GM12801 (cell line): ENCODE data around the gene ELF5.

Source experiments
- TF ChIP-seq, protein P1 (sequence below): IDR thresholded peaks from one replicate; pipeline ENCODE4 v1.5.1; 2011; ENCODE audit warnings: control low read depth; ENCODE audit not compliant: insufficient read length; ENCODE audit errors: extremely low read depth

The ELF5 gene

DNA sequence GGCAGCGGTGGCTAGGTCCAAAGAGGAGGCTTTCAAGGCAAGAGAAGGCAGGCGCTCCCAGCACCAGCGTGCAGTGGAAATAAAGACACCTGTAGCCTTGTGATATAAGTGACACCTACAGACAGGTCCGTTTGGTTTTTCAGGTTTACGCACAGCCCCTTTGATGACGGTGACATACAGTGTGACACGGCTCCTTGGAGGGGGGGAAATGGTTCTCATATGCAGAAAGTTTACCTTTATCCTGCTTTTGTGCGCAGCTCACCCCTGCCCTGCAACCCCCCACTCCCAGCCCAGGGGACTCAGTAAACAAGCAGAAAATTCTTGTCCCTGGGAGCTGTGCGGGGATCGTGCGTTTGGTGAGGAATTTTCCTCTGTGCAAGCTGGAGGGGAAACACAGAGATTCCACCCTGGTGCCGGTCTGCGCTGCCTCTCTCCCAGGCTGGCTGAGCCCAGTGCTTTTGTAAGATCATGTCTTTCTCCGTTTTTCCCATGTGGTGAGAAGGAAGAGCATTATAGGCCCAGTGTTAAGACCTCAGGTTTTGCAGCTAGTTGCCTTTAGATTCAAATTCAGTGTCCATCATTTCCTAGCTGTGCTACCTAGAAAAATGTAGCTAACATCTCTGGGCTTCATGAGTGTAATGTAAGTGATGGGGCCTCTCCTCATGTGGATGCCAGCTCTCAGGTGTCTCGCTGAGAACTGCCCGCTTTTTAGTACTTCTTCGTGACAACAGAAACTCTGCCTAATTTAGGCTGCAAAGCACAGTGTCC is at the start of gene ELF5:
TSS of gene ELF5 (minus strand) at position 113 of the 768 bp plus-strand sequence. CDS start 8,045 bp downstream, outside the sequence.
- TF ChIP-seq, protein P1, sequence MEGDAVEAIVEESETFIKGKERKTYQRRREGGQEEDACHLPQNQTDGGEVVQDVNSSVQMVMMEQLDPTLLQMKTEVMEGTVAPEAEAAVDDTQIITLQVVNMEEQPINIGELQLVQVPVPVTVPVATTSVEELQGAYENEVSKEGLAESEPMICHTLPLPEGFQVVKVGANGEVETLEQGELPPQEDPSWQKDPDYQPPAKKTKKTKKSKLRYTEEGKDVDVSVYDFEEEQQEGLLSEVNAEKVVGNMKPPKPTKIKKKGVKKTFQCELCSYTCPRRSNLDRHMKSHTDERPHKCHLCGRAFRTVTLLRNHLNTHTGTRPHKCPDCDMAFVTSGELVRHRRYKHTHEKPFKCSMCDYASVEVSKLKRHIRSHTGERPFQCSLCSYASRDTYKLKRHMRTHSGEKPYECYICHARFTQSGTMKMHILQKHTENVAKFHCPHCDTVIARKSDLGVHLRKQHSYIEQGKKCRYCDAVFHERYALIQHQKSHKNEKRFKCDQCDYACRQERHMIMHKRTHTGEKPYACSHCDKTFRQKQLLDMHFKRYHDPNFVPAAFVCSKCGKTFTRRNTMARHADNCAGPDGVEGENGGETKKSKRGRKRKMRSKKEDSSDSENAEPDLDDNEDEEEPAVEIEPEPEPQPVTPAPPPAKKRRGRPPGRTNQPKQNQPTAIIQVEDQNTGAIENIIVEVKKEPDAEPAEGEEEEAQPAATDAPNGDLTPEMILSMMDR, result no peak

DNA sequence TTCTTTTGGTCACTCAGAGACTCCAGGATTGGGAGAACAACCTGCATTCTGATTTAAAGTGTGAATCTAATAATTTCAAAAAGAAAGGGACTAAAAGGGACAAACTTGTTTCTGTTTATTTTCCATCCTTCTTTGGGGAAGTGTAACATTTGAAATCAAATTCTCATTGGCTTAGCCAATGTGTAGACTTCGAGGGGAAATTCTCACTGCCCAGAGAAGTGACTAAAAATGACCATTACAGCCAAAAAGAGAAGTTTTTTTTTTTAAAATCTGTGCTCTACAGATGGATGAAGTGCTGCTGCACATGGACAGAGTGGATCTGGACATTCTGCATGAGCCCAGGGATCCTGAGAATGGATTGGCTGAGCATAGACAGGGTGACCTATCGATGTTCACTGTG is 49.4 kb upstream of the ELF5 start:
- TF ChIP-seq, protein P1, result no peak

DNA sequence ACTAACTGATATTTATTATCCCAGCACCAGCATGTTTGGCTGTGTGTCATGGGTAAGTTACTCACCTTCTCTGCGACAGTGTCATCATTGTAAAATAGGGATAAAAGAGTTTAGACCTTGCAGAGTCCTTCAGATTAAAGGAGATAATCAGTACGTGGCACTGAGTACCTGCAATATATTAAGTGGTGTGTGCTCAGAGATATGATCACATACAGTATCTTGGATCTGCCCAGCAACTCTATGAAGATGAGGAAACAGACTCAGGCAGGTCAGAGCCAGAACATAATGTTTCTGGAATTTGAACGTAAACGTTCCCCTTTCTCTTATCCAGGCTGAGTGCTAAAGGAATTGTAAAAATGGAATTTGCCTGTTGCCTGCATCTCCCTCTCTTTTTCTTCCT is 46.9 kb upstream of the ELF5 start:
- TF ChIP-seq, protein P1, result no peak

DNA sequence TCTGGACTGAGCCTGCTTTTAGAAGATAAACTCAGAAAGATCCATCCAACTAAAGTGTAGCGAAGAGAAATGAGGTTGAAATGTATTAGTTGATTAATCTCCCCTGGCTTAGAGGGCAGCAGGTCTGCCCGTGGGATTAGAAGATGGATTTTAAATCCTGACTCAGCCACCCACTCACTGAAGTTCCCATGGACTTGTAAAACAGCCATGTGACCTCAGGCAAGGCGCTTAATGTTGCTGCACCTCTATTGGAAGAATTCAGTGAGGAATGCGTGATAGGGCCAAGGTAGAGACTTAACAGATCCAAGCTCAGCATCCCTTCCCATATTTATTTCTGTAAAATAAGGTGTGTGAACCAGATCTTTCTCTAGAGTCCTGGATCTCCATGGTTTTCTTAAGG is 45.1 kb upstream of the ELF5 start:
- TF ChIP-seq, protein P1, result no peak

DNA sequence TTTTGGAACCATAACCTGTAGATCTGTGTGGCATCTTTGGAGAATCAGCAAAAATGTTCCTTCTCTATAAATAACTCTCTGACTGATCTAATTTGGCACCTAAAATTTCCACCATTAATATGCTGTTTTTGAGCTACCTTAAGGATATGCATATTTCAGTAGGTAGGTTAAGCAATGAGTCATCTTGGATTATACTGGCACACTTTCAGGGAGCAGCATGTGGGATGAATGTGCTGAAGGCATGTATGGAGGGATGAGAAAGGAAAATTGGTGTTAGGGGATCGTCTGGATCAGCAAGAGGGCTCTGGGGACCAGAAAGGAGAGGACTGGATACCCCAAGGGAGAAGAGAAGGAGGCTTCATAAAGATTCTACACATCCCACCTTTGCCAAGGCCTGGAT is 44.6 kb upstream of the ELF5 start:
- TF ChIP-seq, protein P1, result no peak

DNA sequence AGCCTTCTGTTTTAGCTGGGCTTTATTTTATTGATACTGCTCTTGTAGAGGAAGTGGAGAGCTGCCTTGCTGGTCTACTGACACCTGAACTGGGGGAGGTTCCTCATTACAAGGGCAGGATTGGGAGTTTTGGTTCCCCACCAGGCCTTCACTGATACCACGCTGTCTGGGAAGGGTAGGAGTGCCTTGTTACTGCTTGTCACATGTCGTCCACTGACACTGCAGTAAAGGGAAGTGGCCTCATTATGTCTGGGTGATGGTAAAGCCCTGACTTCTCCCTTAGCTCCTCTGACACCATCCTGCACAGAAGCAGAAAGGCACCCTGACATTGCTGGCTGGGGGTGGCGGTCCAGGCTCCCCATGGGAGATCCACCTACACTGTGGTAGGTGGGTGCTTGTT is 38.7 kb upstream of the ELF5 start:
- TF ChIP-seq, protein P1, result no peak

DNA sequence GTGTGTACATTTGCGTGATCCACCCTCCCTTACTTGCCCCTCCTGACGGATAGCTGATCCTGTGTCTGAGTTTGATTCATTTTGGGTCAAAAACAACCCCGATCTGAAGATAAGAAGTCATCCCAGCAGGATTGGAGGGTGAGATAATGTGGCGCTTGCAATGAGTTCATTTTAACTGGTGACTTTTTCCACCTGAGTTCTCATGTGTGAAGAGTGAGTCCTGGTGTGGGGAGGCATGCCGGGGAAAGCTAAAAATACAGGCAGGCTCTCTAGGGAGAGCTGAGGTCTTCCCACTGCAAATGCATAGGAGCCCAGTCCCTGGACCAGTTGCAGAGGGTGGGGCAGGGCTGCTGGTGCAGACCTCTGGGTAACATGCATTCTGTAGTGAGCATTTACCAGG is 35.7 kb upstream of the ELF5 start:
- TF ChIP-seq, protein P1, result no peak
